HG02642 (cell line): Measurements from ENCODE around the gene TULP3.

ENCODE experiments used
- ATAC-seq: cut with Tn5 transposase; IDR thresholded peaks from one replicate; pipeline ENCODE4 v1.9.1; 2021; ENCODE audit warnings: mild to moderate bottlenecking; ENCODE audit not compliant: unreplicated experiment, poor library complexity

Gene TULP3

GRCh38 chr12:2925322-2925995 lies 34.8 kb downstream of the TULP3 start:
- ATAC-seq: no peak

- no peak for ATAC-seq
These were observed 40.2 kb downstream of the TULP3 start for GRCh38 chr12:2930865-2931264.

GRCh38 chr12:2933586-2933985 lies 42.9 kb downstream of the TULP3 start:
- no peak for ATAC-seq

GRCh38 chr12:2934371-2934770 lies 43.7 kb downstream of the TULP3 start:
- ATAC-seq: no peak

GRCh38 chr12:2936301-2936700 lies 45.6 kb downstream of the TULP3 start:
- ATAC-seq: no peak

- no peak for ATAC-seq
These were observed 46.8 kb downstream of the TULP3 start for GRCh38 chr12:2937500-2937899.

- no peak for ATAC-seq
These were observed 48.5 kb downstream of the TULP3 start for GRCh38 chr12:2939191-2939590.

- no peak for ATAC-seq
These were observed 49.9 kb downstream of the TULP3 start for GRCh38 chr12:2940564-2940963.

GRCh38 chr12:2941524-2941923 lies 50.8 kb downstream of the TULP3 start:
- no peak for ATAC-seq

GRCh38 chr12:2944401-2945047 lies 53.8 kb downstream of the TULP3 start:
- no peak for ATAC-seq

GRCh38 chr12:2949411-2949810 lies 58.7 kb downstream of the TULP3 start:
- no peak for ATAC-seq

- no peak for ATAC-seq
These were observed 65.2 kb downstream of the TULP3 start for GRCh38 chr12:2955888-2956287.

- no peak for ATAC-seq
These were observed 67.2 kb downstream of the TULP3 start for GRCh38 chr12:2957816-2958431.

GRCh38 chr12:2958432-2959191 lies 67.9 kb downstream of the TULP3 start:
- no peak for ATAC-seq

- no peak for ATAC-seq
These were observed 68.5 kb downstream of the TULP3 start, which contains the start of gene TEAD4 for GRCh38 chr12:2959192-2959504. TEAD4 (plus strand) TSS chr12:2959397.

- no peak for ATAC-seq
These were observed 69.1 kb downstream of the TULP3 start for GRCh38 chr12:2959505-2960389.

- ATAC-seq: no peak
These were observed 69.8 kb downstream of the TULP3 start for GRCh38 chr12:2960390-2960956.

GRCh38 chr12:2960996-2961616 lies 70.4 kb downstream of the TULP3 start:
- ATAC-seq: no peak

GRCh38 chr12:2961705-2962104 lies 71.0 kb downstream of the TULP3 start:
- no peak for ATAC-seq
